ENCODE data around the gene SPCS3.

SPCS3 gene
- long read RNA-seq, full-length matches to known transcripts = 74 of 84 reads
- long read RNA-seq, partial matches to known transcripts = 1 of 84 reads
- long read RNA-seq, other reads (novel, unspliced or antisense) = 9 of 84 reads

GRCh38 chr4:176319704-176320339 lies at the start of gene SPCS3:
Gene SPCS3, plus strand, starts transcription at chr4:176319966. Its CDS starts 111 bp downstream, at chr4:176320077.
- peak; percentile 13; the same call in 1 of the 2 replicates for TF ChIP-seq SPI1 (IDR thresholded peaks at IDR 0.05; ENCODE audit: borderline replicate concordance, low read depth)
- TF ChIP-seq POLR2AphosphoS5 (IDR thresholded peaks at IDR 0.05; ENCODE audit: low read depth) = peak; percentile 90
- TF ChIP-seq, protein P1, sequence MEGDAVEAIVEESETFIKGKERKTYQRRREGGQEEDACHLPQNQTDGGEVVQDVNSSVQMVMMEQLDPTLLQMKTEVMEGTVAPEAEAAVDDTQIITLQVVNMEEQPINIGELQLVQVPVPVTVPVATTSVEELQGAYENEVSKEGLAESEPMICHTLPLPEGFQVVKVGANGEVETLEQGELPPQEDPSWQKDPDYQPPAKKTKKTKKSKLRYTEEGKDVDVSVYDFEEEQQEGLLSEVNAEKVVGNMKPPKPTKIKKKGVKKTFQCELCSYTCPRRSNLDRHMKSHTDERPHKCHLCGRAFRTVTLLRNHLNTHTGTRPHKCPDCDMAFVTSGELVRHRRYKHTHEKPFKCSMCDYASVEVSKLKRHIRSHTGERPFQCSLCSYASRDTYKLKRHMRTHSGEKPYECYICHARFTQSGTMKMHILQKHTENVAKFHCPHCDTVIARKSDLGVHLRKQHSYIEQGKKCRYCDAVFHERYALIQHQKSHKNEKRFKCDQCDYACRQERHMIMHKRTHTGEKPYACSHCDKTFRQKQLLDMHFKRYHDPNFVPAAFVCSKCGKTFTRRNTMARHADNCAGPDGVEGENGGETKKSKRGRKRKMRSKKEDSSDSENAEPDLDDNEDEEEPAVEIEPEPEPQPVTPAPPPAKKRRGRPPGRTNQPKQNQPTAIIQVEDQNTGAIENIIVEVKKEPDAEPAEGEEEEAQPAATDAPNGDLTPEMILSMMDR (IDR thresholded peaks at IDR 0.05; ENCODE audit: insufficient read depth, low read length) = no peak
- peak; percentile 33 for TF ChIP-seq REST (IDR thresholded peaks at IDR 0.05; ENCODE audit: insufficient replicate concordance, low read depth)
- no peak for TF ChIP-seq GABPA (IDR thresholded peaks at IDR 0.05; ENCODE audit: low read depth)
- no peaks in the 10 kb centered on the region for H3K27me3 ChIP-seq (ENCODE audit: insufficient read depth, poor library complexity, severe bottlenecking)
- H3K27ac ChIP-seq (replicated peaks) = peak within 1 kb of the TSS; percentile 91
- H3K4me3 ChIP-seq (replicated peaks; ENCODE audit: insufficient read depth, low read length) = peak within 1 kb of the TSS; percentile 80
- peak; percentile 70 to 93 for DNase-seq (ENCODE audit: low read depth in 1 of 2, low spot score in 1 of 2)

DNA sequence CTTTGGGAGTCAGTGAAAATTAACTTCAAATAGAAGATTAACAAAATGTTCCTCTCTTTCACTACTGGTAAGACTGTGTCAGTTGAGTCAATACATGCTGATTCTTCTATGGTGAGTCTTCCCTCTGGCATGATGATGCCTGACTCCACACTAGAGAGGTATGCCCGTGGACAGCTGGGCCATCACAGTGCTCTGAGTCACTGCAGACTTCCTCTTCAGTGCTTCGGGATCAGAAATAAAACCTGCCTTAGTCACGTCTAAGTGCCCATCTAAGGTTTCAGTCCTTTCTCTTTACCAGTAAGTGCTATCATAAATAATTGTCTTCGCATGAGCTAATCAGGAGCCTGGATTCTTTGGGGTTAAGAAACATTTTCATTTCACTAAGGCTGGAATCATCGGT lies 49.1 kb upstream of the SPCS3 start:
- H3K4me3 ChIP-seq (replicated peaks; ENCODE audit: insufficient read depth, low read length) = no peak overlapping the region
- no peaks in the 10 kb centered on the region for H3K27me3 ChIP-seq (ENCODE audit: insufficient read depth, poor library complexity, severe bottlenecking)
- TF ChIP-seq SPI1 (IDR thresholded peaks at IDR 0.05; ENCODE audit: borderline replicate concordance, low read depth) = no peak
- TF ChIP-seq, protein P1 (IDR thresholded peaks at IDR 0.05; ENCODE audit: insufficient read depth, low read length) = no peak
- TF ChIP-seq GABPA (IDR thresholded peaks at IDR 0.05; ENCODE audit: low read depth) = no peak
- no peak for TF ChIP-seq POLR2AphosphoS5 (IDR thresholded peaks at IDR 0.05; ENCODE audit: low read depth)
- no peak for TF ChIP-seq REST (IDR thresholded peaks at IDR 0.05; ENCODE audit: insufficient replicate concordance, low read depth)
- no peak overlapping the region for H3K27ac ChIP-seq (replicated peaks)
- DNase-seq (ENCODE audit: low read depth in 1 of 2, low spot score in 1 of 2) = no peak

DNA sequence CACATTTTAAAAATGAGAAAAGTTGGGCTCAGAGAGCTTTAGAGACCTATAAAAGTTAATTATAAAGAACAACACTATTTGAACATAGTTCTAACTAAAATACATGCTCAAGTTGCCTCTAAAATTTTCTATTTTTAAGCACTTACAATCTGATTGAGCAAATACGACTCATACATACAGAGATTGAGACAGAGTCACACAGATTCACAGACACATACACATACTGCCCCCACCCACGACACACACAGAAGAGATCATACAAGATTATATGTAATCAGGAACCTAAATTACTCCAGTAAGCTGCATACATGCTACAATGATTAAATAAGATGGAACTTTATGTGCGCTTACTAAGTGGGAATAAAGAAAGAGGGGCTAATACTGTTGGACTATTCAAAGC lies 48.0 kb upstream of the SPCS3 start:
- H3K4me3 ChIP-seq (replicated peaks; ENCODE audit: insufficient read depth, low read length) = no peak overlapping the region
- no peaks in the 10 kb centered on the region for H3K27me3 ChIP-seq (ENCODE audit: insufficient read depth, poor library complexity, severe bottlenecking)
- no peak for TF ChIP-seq REST (IDR thresholded peaks at IDR 0.05; ENCODE audit: insufficient replicate concordance, low read depth)
- TF ChIP-seq, protein P1 (IDR thresholded peaks at IDR 0.05; ENCODE audit: insufficient read depth, low read length) = no peak
- no peak for DNase-seq (ENCODE audit: low read depth in 1 of 2, low spot score in 1 of 2)
- no peak overlapping the region for H3K27ac ChIP-seq (replicated peaks)
